Liver (tissue), 3 donors: ENCODE results near the gene KIAA1614.

Source experiments
- FOXA1 ChIP-seq: IDR thresholded peaks from 2 replicates; pipeline ENCODE4 v1.6.1; 2016; ENCODE audit warnings: antibody characterized with exemption
- TF ChIP-seq, protein P1 (sequence below): fragments of 150-350 bp; IDR thresholded peaks from 2 replicates; pipeline ENCODE4 v1.5.1; 2017; ENCODE audit warnings: improper control_type of control experiment, low read depth, low read length; ENCODE audit not compliant: missing input control
- TF ChIP-seq, protein P2 (sequence below): IDR thresholded peaks from 2 replicates; pipeline ENCODE4 v1.6.1; 2016; ENCODE audit warnings: antibody characterized with exemption
- donor health status: healthy.
- donor health status: healthy.

DNA sequence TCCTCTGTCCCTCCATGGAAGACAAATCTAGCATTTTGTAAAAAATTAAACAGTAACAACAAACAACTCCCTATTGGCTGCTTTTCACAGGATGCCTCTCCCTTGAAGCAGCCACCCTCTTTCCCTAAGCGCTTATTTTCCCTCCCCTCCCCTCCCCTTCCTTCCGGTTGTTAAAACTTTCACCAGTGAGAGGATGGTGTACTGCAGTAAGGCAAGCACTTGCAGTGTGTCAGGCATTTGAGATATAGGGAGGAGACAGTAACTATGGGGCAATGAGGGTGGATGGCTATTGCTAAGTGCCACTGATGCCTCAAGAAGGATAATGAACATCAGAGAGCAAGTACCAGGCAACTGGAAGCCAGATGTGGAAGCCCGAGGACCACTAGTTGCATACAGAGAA lies 19.1 kb upstream of the KIAA1614 start:
- TF ChIP-seq, protein P1, sequence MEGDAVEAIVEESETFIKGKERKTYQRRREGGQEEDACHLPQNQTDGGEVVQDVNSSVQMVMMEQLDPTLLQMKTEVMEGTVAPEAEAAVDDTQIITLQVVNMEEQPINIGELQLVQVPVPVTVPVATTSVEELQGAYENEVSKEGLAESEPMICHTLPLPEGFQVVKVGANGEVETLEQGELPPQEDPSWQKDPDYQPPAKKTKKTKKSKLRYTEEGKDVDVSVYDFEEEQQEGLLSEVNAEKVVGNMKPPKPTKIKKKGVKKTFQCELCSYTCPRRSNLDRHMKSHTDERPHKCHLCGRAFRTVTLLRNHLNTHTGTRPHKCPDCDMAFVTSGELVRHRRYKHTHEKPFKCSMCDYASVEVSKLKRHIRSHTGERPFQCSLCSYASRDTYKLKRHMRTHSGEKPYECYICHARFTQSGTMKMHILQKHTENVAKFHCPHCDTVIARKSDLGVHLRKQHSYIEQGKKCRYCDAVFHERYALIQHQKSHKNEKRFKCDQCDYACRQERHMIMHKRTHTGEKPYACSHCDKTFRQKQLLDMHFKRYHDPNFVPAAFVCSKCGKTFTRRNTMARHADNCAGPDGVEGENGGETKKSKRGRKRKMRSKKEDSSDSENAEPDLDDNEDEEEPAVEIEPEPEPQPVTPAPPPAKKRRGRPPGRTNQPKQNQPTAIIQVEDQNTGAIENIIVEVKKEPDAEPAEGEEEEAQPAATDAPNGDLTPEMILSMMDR = no peak
- TF ChIP-seq, protein P2, sequence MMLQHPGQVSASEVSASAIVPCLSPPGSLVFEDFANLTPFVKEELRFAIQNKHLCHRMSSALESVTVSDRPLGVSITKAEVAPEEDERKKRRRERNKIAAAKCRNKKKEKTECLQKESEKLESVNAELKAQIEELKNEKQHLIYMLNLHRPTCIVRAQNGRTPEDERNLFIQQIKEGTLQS = no peak
- TF ChIP-seq FOXA1 = no peak
